Measurements from ENCODE around the gene CBLIF. TPM values are rescaled to one million over a fixed set of nuclear protein-coding genes. Genes with fewer than 3 reads are reported as not detected.
"Not testable (repeated sequence)": the region's sequence is repeated elsewhere in the genome, so short reads cannot be mapped to it uniquely, and the experiment has no call there.

The CBLIF gene
- total and polyA plus RNA-seq, 9 donors = 0.21 to 0.49 TPM; not detected in 7

DNA sequence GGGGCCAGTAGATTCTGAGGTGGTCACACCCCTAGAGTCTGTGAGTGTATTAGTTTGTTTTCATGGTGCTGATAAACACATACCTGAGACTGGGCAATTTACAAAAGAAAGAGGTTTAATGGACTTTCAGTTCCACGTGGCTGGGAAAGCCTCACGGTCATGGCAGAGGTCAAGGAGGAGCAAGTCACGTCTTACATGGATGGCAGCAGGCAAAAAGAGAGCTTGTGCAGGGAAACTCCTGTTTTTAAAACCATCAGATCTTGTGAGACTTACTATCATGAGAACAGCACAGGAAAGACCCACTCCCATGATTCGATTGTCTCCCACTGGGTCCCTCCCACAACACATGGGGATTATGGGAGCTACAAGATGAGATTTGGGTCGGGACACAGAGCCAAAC is 60.9 kb downstream of the CBLIF start:
- not testable (repeated sequence) for H3K4me3 ChIP-seq (ENCODE audit: low read length); H3K4me1 ChIP-seq (ENCODE audit: control insufficient read depth, insufficient read depth, low read length); H3K27me3 ChIP-seq (ENCODE audit: control insufficient read depth, insufficient read depth, low read length); H3K36me3 ChIP-seq (ENCODE audit: control insufficient read depth, insufficient read depth, low read length); H3K27ac ChIP-seq (ENCODE audit: low read length); H3K9me3 ChIP-seq (replicated peaks; ENCODE audit: control insufficient read depth, low read depth, low read length); DNase-seq
- WGBS (ENCODE audit: insufficient coverage) = 76% methylated on average over 3 of the region's 5 CpGs

DNA sequence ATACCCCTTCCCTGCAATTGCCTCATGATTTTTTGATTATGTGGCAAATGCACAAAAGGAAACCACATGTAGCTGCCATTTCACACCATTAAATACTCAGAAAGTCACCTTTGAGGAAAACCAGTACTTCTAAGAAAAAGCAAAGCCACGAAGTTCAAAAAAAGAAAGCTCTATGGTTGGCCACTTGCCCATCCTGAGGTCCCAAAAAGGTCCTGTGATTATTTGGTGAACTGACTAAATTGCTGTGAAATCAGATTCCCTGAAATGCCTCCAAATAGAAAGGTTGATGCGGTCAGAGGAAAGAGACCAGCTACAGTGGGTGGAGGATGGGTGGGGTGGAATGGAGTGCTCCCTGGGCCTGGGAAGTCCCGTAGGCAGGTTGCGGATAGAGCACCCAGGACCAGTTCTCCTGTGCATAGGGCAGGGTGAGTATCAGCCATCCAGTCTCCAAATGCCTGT is 61.6 kb downstream of the CBLIF start:
- no peak overlapping the region for H3K4me3 ChIP-seq (ENCODE audit: low read length)
- H3K27ac ChIP-seq (ENCODE audit: low read length) = no peak overlapping the region
- no peaks in the 10 kb centered on the region for H3K4me1 ChIP-seq (ENCODE audit: control insufficient read depth, insufficient read depth, low read length)
- no peak for DNase-seq
- no peaks in the 10 kb centered on the region for H3K36me3 ChIP-seq (ENCODE audit: control insufficient read depth, insufficient read depth, low read length)
- no peaks in the 10 kb centered on the region for H3K9me3 ChIP-seq (replicated peaks; ENCODE audit: control insufficient read depth, low read depth, low read length)
- WGBS (ENCODE audit: insufficient coverage) = 82% methylated on average over 2 of the region's 4 CpGs
- no peaks in the 10 kb centered on the region for H3K27me3 ChIP-seq (ENCODE audit: control insufficient read depth, insufficient read depth, low read length)

DNA sequence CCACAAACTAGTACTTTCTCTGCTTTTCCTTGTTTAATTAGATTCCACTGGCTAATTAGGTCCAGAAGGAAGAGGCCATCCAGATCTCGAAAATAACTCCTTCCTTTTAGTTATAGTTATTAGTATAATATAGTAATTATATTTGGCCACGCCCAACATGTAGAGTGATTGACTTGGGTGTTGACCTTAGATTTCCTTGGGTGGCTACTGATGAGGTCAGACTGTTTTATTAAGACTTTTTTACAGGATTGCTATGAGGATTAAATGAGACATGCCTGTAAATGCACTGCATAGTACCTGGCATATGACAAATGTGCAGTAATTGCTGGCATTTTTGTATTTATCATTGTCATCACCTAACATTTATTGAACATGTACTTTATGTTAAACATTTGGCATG is 63.2 kb downstream of the CBLIF start:
- no peak for DNase-seq
- Histone ChIP-seq H3K27ac (ENCODE audit: low read length) (no peak overlapping the region), H3K4me1 (ENCODE audit: control insufficient read depth, insufficient read depth, low read length) (no peaks in the 10 kb centered on the region), H3K4me3 (ENCODE audit: low read length) (no peak overlapping the region), H3K27me3 (ENCODE audit: control insufficient read depth, insufficient read depth, low read length) (no peaks in the 10 kb centered on the region), H3K9me3 (replicated peaks; ENCODE audit: control insufficient read depth, low read depth, low read length) (no peaks in the 10 kb centered on the region), H3K36me3 (ENCODE audit: control insufficient read depth, insufficient read depth, low read length) (no peaks in the 10 kb centered on the region)
- no CpG with 5 or more reads among the region's 2 CpGs for WGBS (ENCODE audit: insufficient coverage)

DNA sequence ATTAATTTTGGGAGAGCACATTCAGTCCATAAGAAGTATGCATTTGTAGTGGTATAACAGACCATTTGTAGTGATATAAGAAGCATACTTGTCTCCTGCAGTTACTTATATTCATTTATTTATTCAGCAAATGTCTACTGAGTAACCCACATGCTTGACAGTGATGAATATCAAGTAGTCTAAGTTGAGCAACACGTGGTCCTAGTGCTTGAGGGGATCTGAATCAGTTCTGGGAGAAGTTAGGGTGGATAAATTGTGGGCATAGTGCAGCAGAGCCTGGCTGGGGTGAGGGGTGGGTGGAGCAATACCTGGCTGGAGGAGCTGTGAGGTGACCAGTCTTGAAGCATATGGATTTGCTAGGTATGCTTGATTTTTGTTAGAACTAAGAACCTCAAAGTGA is 65.8 kb downstream of the CBLIF start:
- no peak for DNase-seq
- 57% methylated on average over 1 of the region's 1 CpG for WGBS (ENCODE audit: insufficient coverage)

More for the DNA sequence above, 65.8 kb downstream of the CBLIF start:
- Histone ChIP-seq H3K4me3 (ENCODE audit: low read length) (no peak overlapping the region), H3K27ac (ENCODE audit: low read length) (no peak overlapping the region), H3K9me3 (replicated peaks; ENCODE audit: control insufficient read depth, low read depth, low read length) (no peaks in the 10 kb centered on the region), H3K4me1 (ENCODE audit: control insufficient read depth, insufficient read depth, low read length) (no peaks in the 10 kb centered on the region), H3K36me3 (ENCODE audit: control insufficient read depth, insufficient read depth, low read length) (no peaks in the 10 kb centered on the region), H3K27me3 (ENCODE audit: control insufficient read depth, insufficient read depth, low read length) (no peaks in the 10 kb centered on the region)

Other genes starting within 250 kb of the CBLIF start
- gene OSBP, start 229.7 kb downstream of the CBLIF start, total RNA-seq = 32.6 TPM
- 10 to 100 TPM; 36.9 to 60.3 (median 47.9) TPM for gene OSBP, start 229.7 kb downstream of the CBLIF start, polyA plus RNA-seq (ENCODE audit: insufficient read depth in 1 of 8, insufficient read length in 8 of 8, low replicate concordance in 1 of 8)
- 8.2 TPM for gene PATL1, start 176.5 kb downstream of the CBLIF start, total RNA-seq
- gene PATL1, start 176.5 kb downstream of the CBLIF start, polyA plus RNA-seq (ENCODE audit: insufficient read depth in 1 of 8, insufficient read length in 8 of 8, low replicate concordance in 1 of 8) = 10 to 100 TPM; 22.4 to 28.7 (median 25.8) TPM
- gene OR10V1, start 131.7 kb downstream of the CBLIF start, total RNA-seq = not detected
- not detected for gene OR10V1, start 131.7 kb downstream of the CBLIF start, polyA plus RNA-seq (ENCODE audit: insufficient read depth in 1 of 8, insufficient read length in 8 of 8, low replicate concordance in 1 of 8)
- 4.7 TPM for gene STX3, start 90.1 kb downstream of the CBLIF start, total RNA-seq
- gene STX3, start 90.1 kb downstream of the CBLIF start, polyA plus RNA-seq (ENCODE audit: insufficient read depth in 1 of 8, insufficient read length in 8 of 8, low replicate concordance in 1 of 8) = 1 to 10 TPM; 3.1 to 8.9 (median 4.3) TPM
- 37.2 TPM for gene MRPL16, start 34.7 kb downstream of the CBLIF start, total RNA-seq
- gene MRPL16, start 34.7 kb downstream of the CBLIF start, polyA plus RNA-seq (ENCODE audit: insufficient read depth in 1 of 8, insufficient read length in 8 of 8, low replicate concordance in 1 of 8) = 10 to 100 TPM; 32.8 to 38.6 (median 36.6) TPM
- gene TCN1, start 21.0 kb upstream of the CBLIF start, total RNA-seq = not detected
- under 1 TPM in 4 of 8 donors, not detected in 4; 0.20 to 0.38 (median 0.28) TPM for gene TCN1, start 21.0 kb upstream of the CBLIF start, polyA plus RNA-seq (ENCODE audit: insufficient read depth in 1 of 8, insufficient read length in 8 of 8, low replicate concordance in 1 of 8)
- not detected for gene OOSP3, start 33.3 kb upstream of the CBLIF start, total RNA-seq
- not detected for gene OOSP3, start 33.3 kb upstream of the CBLIF start, polyA plus RNA-seq (ENCODE audit: insufficient read depth in 1 of 8, insufficient read length in 8 of 8, low replicate concordance in 1 of 8)
- gene OOSP1, start 92.9 kb upstream of the CBLIF start, total RNA-seq = not detected
- not detected for gene OOSP1, start 92.9 kb upstream of the CBLIF start, polyA plus RNA-seq (ENCODE audit: insufficient read depth in 1 of 8, insufficient read length in 8 of 8, low replicate concordance in 1 of 8)
- gene OOSP4A, start 118.5 kb upstream of the CBLIF start, total RNA-seq = not detected
- not detected for gene OOSP4A, start 118.5 kb upstream of the CBLIF start, polyA plus RNA-seq (ENCODE audit: insufficient read depth in 1 of 8, insufficient read length in 8 of 8, low replicate concordance in 1 of 8)
- not detected for gene OOSP4B, start 171.7 kb upstream of the CBLIF start, total RNA-seq
- gene OOSP4B, start 171.7 kb upstream of the CBLIF start, polyA plus RNA-seq (ENCODE audit: insufficient read depth in 1 of 8, insufficient read length in 8 of 8, low replicate concordance in 1 of 8) = not detected
- gene OOSP2, start 194.9 kb upstream of the CBLIF start, total RNA-seq = not detected
- not detected for gene OOSP2, start 194.9 kb upstream of the CBLIF start, polyA plus RNA-seq (ENCODE audit: insufficient read depth in 1 of 8, insufficient read length in 8 of 8, low replicate concordance in 1 of 8)
- 0.49 TPM for gene MS4A3, start 211.2 kb upstream of the CBLIF start, total RNA-seq
- gene MS4A3, start 211.2 kb upstream of the CBLIF start, polyA plus RNA-seq (ENCODE audit: insufficient read depth in 1 of 8, insufficient read length in 8 of 8, low replicate concordance in 1 of 8) = 1 to 10 TPM in 4 of 8 donors, under 1 TPM in 4; 0.36 to 2.0 (median 0.99) TPM
- gene MS4A2, start 243.2 kb upstream of the CBLIF start, total RNA-seq = 0.40 TPM
- under 1 TPM in 7 of 8 donors, not detected in 1; 0.05 to 0.29 (median 0.20) TPM for gene MS4A2, start 243.2 kb upstream of the CBLIF start, polyA plus RNA-seq (ENCODE audit: insufficient read depth in 1 of 8, insufficient read length in 8 of 8, low replicate concordance in 1 of 8)

Measured in muscle of leg (tissue), 11 donors.